Neutrophil (primary cell): ENCODE data around the gene STMP1.
A peak's percentile ranks its signal among the peaks of the same experiment; 100 is the strongest.

ENCODE experiments used
- H3K27ac ChIP-seq: fragments of 200-600 bp; sonication (generic); 2 replicates; pipeline ENCODE4 v1.5.1; 2016; ENCODE audit warnings: mild to moderate bottlenecking, moderate library complexity
- H3K27me3 ChIP-seq: fragments of 200-600 bp; sonication (generic); 2 replicates; pipeline ENCODE4 v1.6.0; 2016; ENCODE audit warnings: mild to moderate bottlenecking
- H3K36me3 ChIP-seq: fragments of 200-600 bp; sonication (generic); 2 replicates; pipeline ENCODE4 v1.5.1; 2017
- H3K4me1 ChIP-seq, 2 experiments: fragments of 200-600 bp in 1 of 2; sonication (generic) in 1 of 2; 1 replicate in 1 of 2; 2 replicates in 1 of 2; pipeline versions ENCODE4 v1.5.1 to v1.6.1; 2013 to 2016; ENCODE audit warnings: low read depth in 1 of 2, low read length in 1 of 2, mild to moderate bottlenecking in 1 of 2, moderate library complexity in 1 of 2; ENCODE audit not compliant: control insufficient read depth in 1 of 2, insufficient read depth in 1 of 2
- H3K4me3 ChIP-seq, 2 experiments: fragments of 200-600 bp in 1 of 2; sonication (generic) in 1 of 2; 1 replicate in 1 of 2; 2 replicates in 1 of 2; pipeline ENCODE4 v1.5.1; 2013 to 2016; ENCODE audit warnings: low read depth in 1 of 2, low read length in 1 of 2, mild to moderate bottlenecking in 1 of 2, moderate library complexity in 1 of 2
- H3K9me3 ChIP-seq: fragments of 200-600 bp; sonication (generic); 2 replicates; pipeline ENCODE4 v1.5.1; 2016
- TF ChIP-seq, protein P1 (sequence below): fragments of 200-600 bp; sonication (generic); IDR thresholded peaks from 2 replicates; pipeline ENCODE4 v1.5.1; 2016; ENCODE audit warnings: antibody characterized with exemption

The STMP1 gene

DNA sequence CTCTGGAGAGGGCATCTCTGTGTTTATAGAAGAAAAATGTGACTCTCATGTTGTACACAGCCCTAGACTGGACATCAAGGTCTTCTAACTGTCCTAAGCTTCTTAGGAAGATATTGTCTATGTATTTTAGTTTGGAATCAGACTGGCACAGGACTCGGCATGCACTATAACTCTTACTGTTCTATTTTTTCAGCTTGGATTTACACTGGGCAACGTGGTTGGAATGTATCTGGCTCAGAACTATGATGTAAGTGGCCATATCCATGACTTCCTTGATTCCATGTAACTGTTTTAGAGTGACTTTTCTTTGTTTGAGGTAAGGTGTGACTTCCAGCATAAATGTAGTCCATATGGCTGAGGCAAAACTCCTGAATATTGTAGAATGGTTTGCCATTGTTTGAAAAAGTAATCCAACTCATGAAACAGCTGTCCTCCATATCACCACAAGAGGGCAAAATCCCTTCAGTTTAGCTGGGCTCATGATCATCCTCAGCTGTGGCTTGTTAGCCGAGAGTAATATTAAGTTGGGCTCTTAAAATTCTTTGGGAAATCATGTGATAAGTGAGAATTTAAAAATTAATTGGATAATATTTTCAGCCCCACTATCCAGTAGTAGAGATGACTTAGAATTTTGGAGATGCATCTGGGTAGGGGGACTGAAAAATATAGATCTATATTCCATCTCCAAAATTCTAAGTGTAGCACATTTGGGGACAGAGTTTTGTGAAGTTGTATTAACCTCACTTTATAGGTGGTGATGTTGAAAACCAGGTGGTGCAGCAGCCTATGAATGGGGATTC is 10.4 kb downstream of the STMP1 start:
- Histone ChIP-seq H3K4me1 (no peaks in the 10 kb centered on the region), H3K4me3 (no peak overlapping the region), H3K27ac (no peak overlapping the region), H3K27me3 (no peaks in the 10 kb centered on the region), H3K36me3 (peaks cover 33% of the 10 kb centered on the region), H3K9me3 (no peaks in the 10 kb centered on the region)
- TF ChIP-seq, protein P1, sequence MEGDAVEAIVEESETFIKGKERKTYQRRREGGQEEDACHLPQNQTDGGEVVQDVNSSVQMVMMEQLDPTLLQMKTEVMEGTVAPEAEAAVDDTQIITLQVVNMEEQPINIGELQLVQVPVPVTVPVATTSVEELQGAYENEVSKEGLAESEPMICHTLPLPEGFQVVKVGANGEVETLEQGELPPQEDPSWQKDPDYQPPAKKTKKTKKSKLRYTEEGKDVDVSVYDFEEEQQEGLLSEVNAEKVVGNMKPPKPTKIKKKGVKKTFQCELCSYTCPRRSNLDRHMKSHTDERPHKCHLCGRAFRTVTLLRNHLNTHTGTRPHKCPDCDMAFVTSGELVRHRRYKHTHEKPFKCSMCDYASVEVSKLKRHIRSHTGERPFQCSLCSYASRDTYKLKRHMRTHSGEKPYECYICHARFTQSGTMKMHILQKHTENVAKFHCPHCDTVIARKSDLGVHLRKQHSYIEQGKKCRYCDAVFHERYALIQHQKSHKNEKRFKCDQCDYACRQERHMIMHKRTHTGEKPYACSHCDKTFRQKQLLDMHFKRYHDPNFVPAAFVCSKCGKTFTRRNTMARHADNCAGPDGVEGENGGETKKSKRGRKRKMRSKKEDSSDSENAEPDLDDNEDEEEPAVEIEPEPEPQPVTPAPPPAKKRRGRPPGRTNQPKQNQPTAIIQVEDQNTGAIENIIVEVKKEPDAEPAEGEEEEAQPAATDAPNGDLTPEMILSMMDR, result peak; percentile 32

DNA sequence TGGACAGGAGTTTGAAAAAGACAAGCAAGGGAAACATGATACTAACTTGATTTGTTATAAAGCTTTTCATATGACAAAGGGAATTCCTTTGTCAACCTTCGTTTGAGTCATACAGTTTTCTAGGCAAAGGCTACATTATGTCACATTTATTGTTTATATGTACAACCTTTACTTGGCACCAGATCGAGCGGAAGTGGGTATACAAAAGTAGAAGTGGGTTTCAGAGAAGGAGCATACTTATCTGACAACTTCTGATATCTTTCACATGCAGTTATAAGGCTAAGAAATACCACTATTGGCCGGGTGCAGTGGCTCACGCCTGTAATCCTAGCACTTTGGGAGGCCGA is 11.0 kb downstream of the STMP1 start:
- Histone ChIP-seq H3K27me3 (no peaks in the 10 kb centered on the region), H3K9me3 (no peaks in the 10 kb centered on the region), H3K4me1 (no peaks in the 10 kb centered on the region), H3K4me3 (no peak overlapping the region), H3K36me3 (peaks cover 39% of the 10 kb centered on the region), H3K27ac (no peak overlapping the region)
- TF ChIP-seq, protein P1, result no peak

- Histone ChIP-seq H3K36me3 (peaks cover 40% of the 10 kb centered on the region), H3K4me1 (no peaks in the 10 kb centered on the region), H3K4me3 (no peak overlapping the region), H3K27ac (no peak overlapping the region), H3K27me3 (no peaks in the 10 kb centered on the region), H3K9me3 (no peaks in the 10 kb centered on the region)
- TF ChIP-seq, protein P1, result no peak
These were observed 16.6 kb downstream of the STMP1 start for GRCh38 chr7:135678612-135679575.

- no peaks in the 10 kb centered on the region for H3K4me1 ChIP-seq
- TF ChIP-seq, protein P1, result no peak
- no peaks in the 10 kb centered on the region for H3K27me3 ChIP-seq
- no peak overlapping the region for H3K4me3 ChIP-seq
- H3K36me3 ChIP-seq, result peaks cover 24% of the 10 kb centered on the region
- no peaks in the 10 kb centered on the region for H3K9me3 ChIP-seq
- no peak overlapping the region for H3K27ac ChIP-seq
These were observed 19.4 kb downstream of the STMP1 start for GRCh38 chr7:135681762-135682161.

- no peaks in the 10 kb centered on the region for H3K4me1 ChIP-seq
- TF ChIP-seq, protein P1, result no peak
- H3K36me3 ChIP-seq, result peaks cover 22% of the 10 kb centered on the region
- no peaks in the 10 kb centered on the region for H3K27me3 ChIP-seq
- no peaks in the 10 kb centered on the region for H3K9me3 ChIP-seq
- no peak overlapping the region for H3K27ac ChIP-seq
- H3K4me3 ChIP-seq, result no peak overlapping the region
These were observed 19.9 kb downstream of the STMP1 start for GRCh38 chr7:135682191-135682590.
